ENCODE data around the gene SLC10A2.

The SLC10A2 gene

DNA sequence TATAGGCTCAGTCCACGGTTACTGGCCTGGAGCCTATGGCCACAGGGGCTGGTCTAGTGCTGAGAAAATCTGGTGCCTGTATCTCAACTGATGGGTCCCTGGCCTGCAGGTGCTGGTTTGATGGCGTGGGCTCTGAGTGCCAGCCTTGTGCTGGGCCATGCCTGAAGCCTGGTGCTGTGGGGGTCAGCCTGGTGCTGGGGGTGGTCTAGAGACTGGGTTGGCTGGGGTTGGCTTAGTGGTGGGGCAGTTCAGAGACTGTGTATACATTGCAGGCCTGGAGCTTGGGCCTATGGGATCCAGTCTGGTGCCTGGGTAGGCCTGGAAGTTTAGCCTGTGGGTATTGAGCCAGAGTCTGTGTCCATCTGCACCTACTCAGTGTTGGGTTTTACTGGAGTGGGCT lies 36.4 kb downstream of the SLC10A2 start:
- H3K27ac ChIP-seq, result no peak overlapping the region
- TF ChIP-seq, protein P1, sequence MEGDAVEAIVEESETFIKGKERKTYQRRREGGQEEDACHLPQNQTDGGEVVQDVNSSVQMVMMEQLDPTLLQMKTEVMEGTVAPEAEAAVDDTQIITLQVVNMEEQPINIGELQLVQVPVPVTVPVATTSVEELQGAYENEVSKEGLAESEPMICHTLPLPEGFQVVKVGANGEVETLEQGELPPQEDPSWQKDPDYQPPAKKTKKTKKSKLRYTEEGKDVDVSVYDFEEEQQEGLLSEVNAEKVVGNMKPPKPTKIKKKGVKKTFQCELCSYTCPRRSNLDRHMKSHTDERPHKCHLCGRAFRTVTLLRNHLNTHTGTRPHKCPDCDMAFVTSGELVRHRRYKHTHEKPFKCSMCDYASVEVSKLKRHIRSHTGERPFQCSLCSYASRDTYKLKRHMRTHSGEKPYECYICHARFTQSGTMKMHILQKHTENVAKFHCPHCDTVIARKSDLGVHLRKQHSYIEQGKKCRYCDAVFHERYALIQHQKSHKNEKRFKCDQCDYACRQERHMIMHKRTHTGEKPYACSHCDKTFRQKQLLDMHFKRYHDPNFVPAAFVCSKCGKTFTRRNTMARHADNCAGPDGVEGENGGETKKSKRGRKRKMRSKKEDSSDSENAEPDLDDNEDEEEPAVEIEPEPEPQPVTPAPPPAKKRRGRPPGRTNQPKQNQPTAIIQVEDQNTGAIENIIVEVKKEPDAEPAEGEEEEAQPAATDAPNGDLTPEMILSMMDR (conservative IDR thresholded peaks at IDR 0.05), result no peak

DNA sequence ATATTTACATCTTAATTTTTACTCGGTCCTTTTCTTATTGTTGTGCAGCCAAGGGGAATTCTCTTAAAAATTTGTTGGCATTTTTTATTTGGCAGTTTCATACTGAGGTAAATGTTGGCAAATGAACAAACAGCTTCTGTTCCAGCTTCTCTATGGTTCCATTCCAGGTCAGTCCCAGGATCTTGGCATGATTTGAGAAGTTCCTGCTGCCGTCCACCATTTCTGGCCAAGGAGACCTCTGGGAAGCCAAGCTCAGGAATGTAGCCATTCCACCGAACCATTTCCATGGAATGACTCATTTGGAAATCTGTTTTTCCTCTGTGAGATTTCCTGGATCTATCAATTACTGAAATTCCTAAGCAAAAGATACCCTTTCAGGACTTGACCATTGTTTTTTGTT lies 43.9 kb downstream of the SLC10A2 start:
- H3K27ac ChIP-seq, result no peak overlapping the region
- TF ChIP-seq, protein P1 (conservative IDR thresholded peaks at IDR 0.05), result no peak

DNA sequence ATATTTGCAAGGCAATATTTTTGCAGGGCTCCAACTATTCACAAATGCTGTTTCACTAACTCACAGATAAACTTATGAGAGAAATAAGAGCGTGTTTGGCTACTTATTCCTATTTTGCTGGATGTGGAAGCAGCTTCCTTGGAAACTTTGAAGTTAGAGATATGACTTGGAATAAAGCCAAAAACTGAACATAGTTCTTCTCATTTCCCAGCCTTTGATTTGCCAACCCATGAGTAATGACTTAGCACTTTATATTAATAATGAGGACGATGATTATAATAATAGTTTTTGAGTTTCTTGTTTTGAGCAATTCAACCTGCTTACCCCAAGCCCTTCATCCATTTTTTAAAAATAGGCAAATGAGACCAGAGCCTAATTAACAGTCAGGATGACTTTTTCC lies 47.7 kb downstream of the SLC10A2 start:
- no peak overlapping the region for H3K27ac ChIP-seq
- TF ChIP-seq, protein P1 (conservative IDR thresholded peaks at IDR 0.05), result no peak

DNA sequence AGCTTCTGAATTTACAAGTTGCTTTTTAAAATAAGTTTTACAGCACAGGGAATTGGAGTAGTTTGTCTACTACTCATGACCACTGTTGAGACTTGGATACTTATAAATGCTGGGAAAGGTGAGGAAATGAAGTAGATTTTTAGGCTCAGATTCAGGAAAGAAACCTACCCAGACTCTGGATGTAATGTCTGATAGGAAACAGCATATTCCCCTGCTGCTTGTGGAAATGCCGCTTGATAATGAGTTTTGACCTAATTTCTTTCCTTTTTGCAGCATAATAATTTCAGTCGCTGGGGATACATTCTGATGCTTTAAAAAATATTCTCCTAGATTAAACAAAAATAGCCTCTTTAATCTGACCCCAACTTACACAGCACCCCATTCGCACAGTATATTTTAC lies 53.6 kb downstream of the SLC10A2 start:
- TF ChIP-seq, protein P1 (conservative IDR thresholded peaks at IDR 0.05), result no peak
- no peak overlapping the region for H3K27ac ChIP-seq

DNA sequence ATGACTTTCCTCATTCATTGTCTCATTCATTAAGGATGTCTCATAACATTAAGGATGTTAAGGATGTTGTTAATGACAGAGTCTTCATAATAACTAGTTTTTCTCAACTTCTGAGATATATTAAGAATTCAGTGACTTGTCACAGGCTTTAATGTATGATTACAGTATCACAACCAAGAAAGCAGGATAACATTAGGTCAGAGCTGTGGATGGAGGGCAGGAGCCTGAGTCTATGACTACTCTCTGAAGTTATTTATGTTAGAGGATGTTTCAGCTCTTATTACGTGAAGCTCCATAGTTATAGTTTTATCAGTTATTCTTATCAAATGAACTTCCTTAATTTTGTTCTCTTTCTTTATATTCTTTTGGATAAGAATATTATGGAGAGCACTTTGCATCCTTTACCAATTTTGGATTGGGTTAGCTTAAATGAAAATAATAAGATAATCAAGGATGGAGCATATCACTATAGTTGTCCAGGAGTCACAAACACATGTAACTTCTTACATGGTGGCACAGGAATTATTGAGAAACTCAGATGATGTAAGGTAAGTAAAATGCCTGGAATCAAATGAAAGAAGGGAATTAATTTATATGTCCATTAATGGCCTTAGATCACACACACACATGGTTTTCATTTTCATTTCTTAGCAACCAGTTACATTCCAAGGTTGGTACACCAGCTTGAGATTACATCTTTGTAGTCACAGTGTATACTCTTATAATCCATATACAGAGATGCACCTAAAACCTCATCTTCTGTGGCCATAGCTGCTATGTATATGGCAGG lies 57.0 kb downstream of the SLC10A2 start:
- no peak overlapping the region for H3K27ac ChIP-seq
- TF ChIP-seq, protein P1 (conservative IDR thresholded peaks at IDR 0.05), result no peak

DNA sequence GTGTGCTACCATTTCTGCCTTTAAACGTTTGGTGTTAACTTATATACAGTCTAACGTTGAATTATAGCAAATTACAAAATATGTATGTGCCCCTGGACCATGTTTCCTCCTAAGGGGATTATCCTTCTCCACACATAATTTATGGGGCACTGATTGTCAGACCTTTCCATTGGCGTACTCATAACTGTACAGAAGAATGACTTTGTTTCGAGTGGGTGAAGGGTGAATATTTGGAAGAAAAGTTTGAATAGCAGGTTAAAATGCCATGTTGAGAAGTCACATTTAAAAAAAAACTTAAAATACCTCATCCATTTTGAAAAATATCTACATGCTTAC lies 58.8 kb downstream of the SLC10A2 start:
- TF ChIP-seq, protein P1 (conservative IDR thresholded peaks at IDR 0.05), result no peak
- no peak overlapping the region for H3K27ac ChIP-seq

DNA sequence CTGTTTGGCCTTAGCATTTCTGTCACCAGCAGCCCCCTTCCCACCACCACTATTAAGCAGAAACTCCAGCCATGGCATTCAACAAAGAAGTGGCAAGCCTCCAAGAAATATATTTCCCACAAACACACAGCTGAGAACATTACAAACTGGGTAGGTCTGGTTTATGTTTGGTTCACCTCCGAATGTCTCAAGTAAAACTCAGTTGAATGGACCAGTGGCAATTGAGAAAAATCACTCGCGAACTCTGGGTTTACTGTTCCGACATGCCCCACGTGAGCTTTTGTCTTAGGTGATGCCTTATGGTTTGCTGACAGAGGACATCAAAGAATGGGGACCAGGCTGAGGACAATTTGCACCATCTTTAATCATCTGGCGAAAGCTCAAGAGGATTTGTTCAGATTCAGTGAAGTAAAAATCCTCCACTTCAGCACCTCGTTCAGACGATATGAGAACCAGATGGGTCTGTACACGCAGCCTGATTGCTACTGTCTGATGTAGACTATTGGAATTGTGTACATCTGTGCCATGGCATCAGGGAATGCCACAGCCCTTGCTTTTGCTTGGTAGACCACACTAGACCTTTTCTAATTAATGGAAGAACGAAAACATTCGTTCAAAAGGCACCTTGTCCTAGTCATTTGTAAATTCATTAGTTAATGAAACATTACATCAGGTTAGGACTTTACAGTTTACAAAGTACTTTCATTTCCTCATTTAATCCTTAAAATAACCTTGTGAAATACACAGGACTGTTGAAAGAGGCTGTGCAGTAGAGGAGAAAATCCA lies 59.4 kb downstream of the SLC10A2 start:
- no peak overlapping the region for H3K27ac ChIP-seq
- TF ChIP-seq, protein P1 (conservative IDR thresholded peaks at IDR 0.05), result no peak
